ENCODE data around the gene MKS1. TPM values are rescaled to one million over a fixed set of nuclear protein-coding genes. Genes with fewer than 3 reads are reported as not detected.

Gene MKS1
- total RNA-seq, 1 experiment from 2014 or later: 29.8 TPM

GRCh38 chr17:58250344-58251011, 31.4 kb upstream of the MKS1 start:
- DNase-seq (ENCODE audit: low read depth, low spot score) (no peak), ATAC-seq (no peak)
- POLR2A ChIA-PET: interaction anchor here (1.0 kb wide), 1 partner anchor 14 kb away, joined by 3 read pairs; no protein-coding TSS in a partner anchor
- Histone ChIP-seq H3K9me3 (ENCODE audit: control insufficient read depth in 1 of 2, insufficient read depth in 1 of 2, low read depth in 1 of 2, low read length in 2 of 2) (no peaks in the 10 kb centered on the region), H3K27ac (ENCODE audit: low read depth, low read length) (no peak overlapping the region), H2AFZ (ENCODE audit: low read depth, low read length, poor library complexity, severe bottlenecking) (peak overlapping the region; percentile 85), H3K4me1 (ENCODE audit: control insufficient read depth in 1 of 2, insufficient read depth in 2 of 2, low read length in 2 of 2) (peaks cover 0 to 11% of the 10 kb centered on the region in 2 experiments; a peak in 2 of 4 replicates), H4K20me1 (ENCODE audit: insufficient read depth) (no peaks in the 10 kb centered on the region), H3K36me3 (ENCODE audit: control insufficient read depth in 1 of 2, insufficient read depth in 2 of 2, low read length in 2 of 2) (no peaks in the 10 kb centered on the region), H3K79me2 (ENCODE audit: insufficient read depth, low read length) (no peaks in the 10 kb centered on the region), H3K9me2 (ENCODE audit: insufficient read depth) (no peaks in the 10 kb centered on the region), H3K9ac (ENCODE audit: low read length) (no peak overlapping the region), H3K27me3 (ENCODE audit: insufficient read depth, low read length) (no peaks in the 10 kb centered on the region), H3K4me2 (ENCODE audit: low read length) (no peak overlapping the region), H3K4me3 (replicated peaks in 1 of 2; ENCODE audit: low read depth in 1 of 2, low read length in 2 of 2) (no peak overlapping the region)
- TF ChIP-seq EZH2phosphoT487 (IDR thresholded peaks at IDR 0.05; ENCODE audit: borderline replicate concordance): no peak
- TF ChIP-seq CTCF (IDR thresholded peaks at IDR 0.05 in 2 of 3, conservative IDR thresholded peaks at IDR 0.05 in 1 of 3; ENCODE audit: borderline replicate concordance in 1 of 3, insufficient read depth in 1 of 3, low read depth in 2 of 3, low read length in 2 of 3): no peak
- no peak for TF ChIP-seq ZBTB33 (IDR thresholded peaks at IDR 0.05; ENCODE audit: extremely low read depth, insufficient replicate concordance, low read length)
- TF ChIP-seq ZFX (IDR thresholded peaks at IDR 0.05): no peak
- TF ChIP-seq SP1 (IDR thresholded peaks at IDR 0.05; ENCODE audit: low read depth): no peak
- no peak for TF ChIP-seq JUND (IDR thresholded peaks at IDR 0.05)
- no peak for TF ChIP-seq EGR1 (IDR thresholded peaks at IDR 0.05; ENCODE audit: low read depth)
- TF ChIP-seq YY1 (IDR thresholded peaks at IDR 0.05; ENCODE audit: extremely low read depth, insufficient replicate concordance, low read depth, low read length): no peak
- no peak for TF ChIP-seq RAD21 (IDR thresholded peaks at IDR 0.05; ENCODE audit: low read depth)
- TF ChIP-seq POLR2A (IDR thresholded peaks at IDR 0.05; ENCODE audit: borderline replicate concordance, extremely low read depth, insufficient read depth, insufficient read length): no peak
- intact Hi-C loops (cut with micrococcal nuclease): no loop called here
- no TSS peak for BruUV-seq (replicated peaks)
- CTCF ChIA-PET: interaction anchor here (0.7 to 1.9 kb wide), 12 partner anchors 8 to 196 kb away, joined by 3 to 12 read pairs (median 3); partner anchors contain the start of gene RNF43
- RAD21 ChIA-PET (ENCODE audit: low non-redundant PET in 1 of 2, low total read pairs in 2 of 2, uncharacterized antibody in 2 of 2, unreplicated experiment in 2 of 2): interaction anchor here in 1 of 2 experiments (0.8 kb wide), 1 partner anchor 51 kb away, joined by 3 read pairs; no protein-coding TSS in a partner anchor

All from HCT116 (cell line).